LNCAP (cell line): Measurements from ENCODE around the gene SLC2A11.

Source experiments
- TF ChIP-seq, protein P1 (sequence below): fragments of 450-650 bp; IDR thresholded peaks from 2 replicates; pipeline ENCODE4 v1.5.1; 2017; ENCODE audit warnings: mild to moderate bottlenecking

The SLC2A11 gene

DNA sequence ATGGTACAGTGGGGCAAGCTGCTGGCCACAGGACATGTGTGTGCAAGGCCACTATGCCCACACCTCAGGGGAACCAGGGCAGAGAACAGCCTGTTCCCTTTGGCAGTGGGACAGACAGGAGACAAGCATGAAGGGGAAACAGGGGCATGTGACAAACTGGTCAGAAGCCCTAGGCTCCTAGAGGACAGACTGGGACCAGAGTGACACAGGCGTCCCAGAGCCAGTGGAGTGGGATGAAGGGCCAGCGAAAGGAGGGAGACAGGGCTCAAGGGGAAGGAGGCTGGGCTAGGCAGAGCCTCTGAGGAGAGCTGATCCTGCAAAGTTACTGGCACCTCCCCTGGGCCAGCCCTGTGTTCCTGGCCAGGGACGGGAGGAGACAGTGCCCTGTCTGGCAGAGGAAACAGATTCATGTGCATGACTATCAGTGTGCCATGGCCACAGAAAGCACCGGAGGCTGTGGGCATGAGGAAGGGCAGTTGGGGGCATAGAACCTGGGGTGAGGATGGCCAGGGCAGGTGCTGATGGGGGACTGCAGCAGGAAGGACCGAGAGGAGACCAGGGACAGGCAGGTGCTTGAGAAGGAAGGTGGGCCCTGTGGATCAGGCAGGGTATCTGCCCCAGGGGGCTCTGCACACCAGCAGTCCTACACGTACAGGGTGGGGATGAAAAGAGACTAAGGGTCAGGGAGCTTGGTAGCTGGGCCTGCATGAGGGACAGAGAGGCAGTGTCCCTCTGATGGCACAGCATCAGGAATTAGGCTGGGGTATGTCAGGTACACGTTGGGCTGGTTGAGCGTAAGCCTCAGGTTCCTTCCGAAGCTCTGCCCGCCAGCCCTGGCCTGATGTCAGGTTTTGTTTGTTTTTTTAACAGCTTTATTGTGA is 28.6 kb upstream of the SLC2A11 start:
- TF ChIP-seq, protein P1, sequence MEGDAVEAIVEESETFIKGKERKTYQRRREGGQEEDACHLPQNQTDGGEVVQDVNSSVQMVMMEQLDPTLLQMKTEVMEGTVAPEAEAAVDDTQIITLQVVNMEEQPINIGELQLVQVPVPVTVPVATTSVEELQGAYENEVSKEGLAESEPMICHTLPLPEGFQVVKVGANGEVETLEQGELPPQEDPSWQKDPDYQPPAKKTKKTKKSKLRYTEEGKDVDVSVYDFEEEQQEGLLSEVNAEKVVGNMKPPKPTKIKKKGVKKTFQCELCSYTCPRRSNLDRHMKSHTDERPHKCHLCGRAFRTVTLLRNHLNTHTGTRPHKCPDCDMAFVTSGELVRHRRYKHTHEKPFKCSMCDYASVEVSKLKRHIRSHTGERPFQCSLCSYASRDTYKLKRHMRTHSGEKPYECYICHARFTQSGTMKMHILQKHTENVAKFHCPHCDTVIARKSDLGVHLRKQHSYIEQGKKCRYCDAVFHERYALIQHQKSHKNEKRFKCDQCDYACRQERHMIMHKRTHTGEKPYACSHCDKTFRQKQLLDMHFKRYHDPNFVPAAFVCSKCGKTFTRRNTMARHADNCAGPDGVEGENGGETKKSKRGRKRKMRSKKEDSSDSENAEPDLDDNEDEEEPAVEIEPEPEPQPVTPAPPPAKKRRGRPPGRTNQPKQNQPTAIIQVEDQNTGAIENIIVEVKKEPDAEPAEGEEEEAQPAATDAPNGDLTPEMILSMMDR = no peak

DNA sequence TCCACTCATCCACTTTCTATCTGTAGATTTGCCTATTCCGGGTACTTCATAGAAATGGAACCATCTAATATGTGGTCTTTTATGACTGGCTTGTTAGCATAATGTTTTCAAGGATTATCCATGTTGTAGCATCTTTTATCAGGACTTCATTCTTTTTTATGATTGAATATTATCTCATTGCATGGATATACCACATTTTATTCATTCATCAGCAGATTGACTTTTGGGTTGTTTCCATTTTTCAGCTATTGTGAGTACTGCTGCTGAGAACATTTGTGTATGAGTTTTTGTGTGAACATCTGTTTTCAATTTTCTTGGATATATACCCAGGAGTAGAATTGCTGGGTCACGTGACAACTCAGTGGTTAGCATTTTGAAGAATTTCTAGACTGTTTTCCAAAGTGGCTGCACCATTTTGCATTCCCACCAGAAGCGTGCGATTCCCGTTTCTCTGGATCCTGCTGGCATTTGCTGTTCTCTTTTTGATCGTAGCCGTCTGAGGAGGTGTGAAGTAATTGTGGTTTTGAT is 27.8 kb upstream of the SLC2A11 start:
- TF ChIP-seq, protein P1 = no peak

DNA sequence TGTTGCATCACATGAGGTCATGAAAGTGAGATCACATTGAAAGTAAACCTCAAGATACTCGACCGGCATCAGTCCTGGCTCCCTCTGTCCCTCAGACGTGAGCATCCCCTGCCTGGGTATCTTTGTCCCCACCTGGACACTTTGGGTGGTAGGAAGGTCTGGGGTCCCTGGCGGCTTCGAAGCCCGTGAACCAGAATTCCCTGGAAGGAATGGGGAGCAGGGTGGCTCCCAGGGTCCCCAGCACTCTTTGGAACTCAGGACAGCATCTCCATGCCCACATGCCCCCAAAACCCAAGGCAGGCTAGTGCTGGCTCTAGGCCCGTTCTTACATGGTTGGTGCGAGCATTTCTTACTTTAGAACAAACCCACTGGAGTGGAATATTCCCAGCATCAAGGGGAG is 26.4 kb upstream of the SLC2A11 start:
- TF ChIP-seq, protein P1 = no peak

DNA sequence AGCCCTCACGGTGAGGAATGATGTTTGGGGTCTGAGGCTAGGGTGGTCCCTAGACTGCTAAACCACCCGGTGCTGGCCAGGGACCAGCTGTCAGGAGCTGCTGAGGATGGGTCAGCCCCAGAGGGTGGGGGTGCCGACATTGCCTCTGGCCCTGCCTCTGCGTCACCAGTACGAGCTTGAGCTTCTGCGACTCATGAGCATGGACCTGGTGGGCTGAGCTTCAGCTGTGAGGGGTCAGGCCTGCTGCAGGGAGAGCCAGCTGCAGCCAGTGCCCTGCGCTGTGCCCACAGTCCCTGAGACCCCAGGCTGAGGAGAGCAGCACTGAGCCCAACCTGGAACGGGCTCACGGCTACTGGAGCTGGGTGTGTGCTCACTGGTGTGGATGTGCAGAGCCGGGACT is 25.9 kb upstream of the SLC2A11 start:
- TF ChIP-seq, protein P1 = no peak

DNA sequence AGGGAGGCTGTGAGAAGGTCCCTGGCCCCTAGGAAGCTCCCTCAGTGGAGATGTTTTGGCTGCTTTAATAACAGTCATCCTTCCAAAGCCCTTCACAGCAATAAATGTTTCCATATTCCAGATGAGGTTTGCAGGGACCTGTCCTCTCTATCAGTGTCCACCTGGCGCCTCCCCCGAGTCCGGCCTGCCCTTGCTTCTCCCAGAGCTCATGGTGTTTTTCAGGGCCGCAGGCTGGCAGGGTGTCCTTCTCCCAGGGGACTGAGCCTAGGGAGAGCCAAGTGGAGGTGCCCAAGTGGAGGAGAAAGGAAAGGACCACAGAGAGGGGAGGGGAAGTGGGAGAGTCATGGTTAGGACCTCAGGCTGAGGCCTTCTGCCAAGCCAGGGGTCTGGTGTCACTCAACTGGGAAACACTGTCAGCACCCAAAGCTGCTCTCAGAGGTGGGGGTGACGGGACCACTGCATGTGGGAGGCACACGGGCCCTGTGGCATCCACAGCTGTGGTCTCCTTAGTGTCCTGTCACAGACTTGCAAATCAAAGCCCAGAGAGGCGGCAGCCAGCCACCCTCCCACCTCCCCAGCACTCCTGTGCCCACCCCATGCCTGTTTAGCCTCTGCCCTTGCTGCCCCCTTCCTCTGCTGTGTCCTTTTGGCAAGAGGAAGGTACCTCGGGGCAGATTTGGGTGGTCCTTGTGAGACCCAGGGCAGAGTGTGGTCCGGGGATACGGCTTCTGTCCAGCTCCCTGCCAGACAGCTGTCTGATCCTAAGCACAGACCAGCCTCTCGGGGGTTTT is 25.3 kb upstream of the SLC2A11 start:
- TF ChIP-seq, protein P1 = no peak

DNA sequence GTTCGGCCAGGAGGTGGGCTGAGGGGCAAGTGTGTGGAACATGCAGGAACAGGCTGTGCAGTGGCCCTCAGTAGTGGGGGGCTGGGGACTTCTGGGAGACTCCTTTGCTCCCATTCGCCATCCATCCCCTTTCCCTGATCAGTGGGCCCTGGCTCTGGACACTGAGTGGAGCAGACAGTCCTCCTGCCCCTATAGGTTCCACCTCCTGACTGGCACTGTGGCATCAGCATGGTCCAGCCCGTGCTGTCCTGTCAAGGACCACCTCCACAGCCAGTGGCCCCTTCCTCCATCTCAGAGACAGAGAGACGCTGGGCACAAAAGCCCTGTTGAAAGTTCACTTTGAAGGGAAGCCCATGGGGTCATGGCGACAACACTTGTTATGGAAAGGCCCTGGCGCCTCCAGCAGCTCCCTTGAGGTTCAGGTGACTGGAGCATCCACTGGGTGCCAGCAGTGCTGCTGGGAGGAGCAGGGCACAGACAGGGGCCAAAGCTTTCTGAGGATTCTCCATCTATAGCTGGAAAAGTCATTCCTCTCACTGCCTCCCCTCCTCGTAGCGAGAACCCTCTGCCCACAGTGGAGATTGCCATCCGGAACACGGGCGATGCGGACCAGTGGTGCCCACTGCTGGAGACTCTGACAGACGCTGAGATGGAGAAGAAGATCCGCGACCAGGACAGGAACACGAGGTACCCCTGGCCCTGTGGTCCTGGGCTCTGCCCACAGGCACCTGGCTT is 24.5 kb upstream of the SLC2A11 start:
- TF ChIP-seq, protein P1 = no peak

DNA sequence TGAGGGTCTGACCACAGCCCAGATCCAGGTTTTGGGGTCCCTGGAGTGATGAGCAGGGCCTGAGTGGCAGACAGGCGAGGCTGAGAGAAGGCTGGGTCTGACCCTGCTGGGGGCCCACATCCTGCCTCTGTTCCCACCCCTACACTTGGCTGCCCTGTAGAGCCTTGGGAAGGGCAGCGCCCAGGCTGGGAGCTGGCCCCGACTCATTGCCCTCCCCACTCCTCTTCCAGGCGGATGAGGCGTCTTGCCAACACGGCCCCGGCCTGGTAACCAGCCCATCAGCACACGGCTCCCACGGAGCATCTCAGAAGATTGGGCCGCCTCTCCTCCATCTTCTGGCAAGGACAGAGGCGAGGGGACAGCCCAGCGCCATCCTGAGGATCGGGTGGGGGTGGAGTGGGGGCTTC is 23.8 kb upstream of the SLC2A11 start:
- TF ChIP-seq, protein P1 = no peak
